Left renal pelvis (tissue), 4 donors: ENCODE measurements around the gene MXRA8. TPM values are rescaled to one million over a fixed set of nuclear protein-coding genes. Genes with fewer than 3 reads are reported as not detected.
"Not testable (repeated sequence)": the region's sequence is repeated elsewhere in the genome, so short reads cannot be mapped to it uniquely, and the experiment has no call there.

Source experiments
- DNase-seq, 4 donors: peaks; one replicate each; pipeline ENCODE4 v3.0.0-alpha.2; 2013; ENCODE audit warnings: low read depth in 4 of 4, low spot score in 3 of 4
- polyA plus RNA-seq, 4 donors: library from polyadenylated mRNA; unstranded; fragments of 120-200 nt; gene quantifications; one replicate each; pipeline ENCODE4 v1.2.1, GENCODE V29; 2013; ENCODE audit not compliant: insufficient read length in 4 of 4

MXRA8 gene, protein sequence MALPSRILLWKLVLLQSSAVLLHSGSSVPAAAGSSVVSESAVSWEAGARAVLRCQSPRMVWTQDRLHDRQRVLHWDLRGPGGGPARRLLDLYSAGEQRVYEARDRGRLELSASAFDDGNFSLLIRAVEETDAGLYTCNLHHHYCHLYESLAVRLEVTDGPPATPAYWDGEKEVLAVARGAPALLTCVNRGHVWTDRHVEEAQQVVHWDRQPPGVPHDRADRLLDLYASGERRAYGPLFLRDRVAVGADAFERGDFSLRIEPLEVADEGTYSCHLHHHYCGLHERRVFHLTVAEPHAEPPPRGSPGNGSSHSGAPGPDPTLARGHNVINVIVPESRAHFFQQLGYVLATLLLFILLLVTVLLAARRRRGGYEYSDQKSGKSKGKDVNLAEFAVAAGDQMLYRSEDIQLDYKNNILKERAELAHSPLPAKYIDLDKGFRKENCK
- polyA plus RNA-seq: 100 to 1,000 TPM; 133 to 208 (median 158) TPM

GRCh38 chr1:1358433-1359271, at the start of gene MXRA8:
TSS of gene MXRA8 (minus strand) at chr1:1358555. CDS start at chr1:1358504, 51 bp downstream.
- DNase-seq: peak in 1 of 4 donors; percentile 63

DNA sequence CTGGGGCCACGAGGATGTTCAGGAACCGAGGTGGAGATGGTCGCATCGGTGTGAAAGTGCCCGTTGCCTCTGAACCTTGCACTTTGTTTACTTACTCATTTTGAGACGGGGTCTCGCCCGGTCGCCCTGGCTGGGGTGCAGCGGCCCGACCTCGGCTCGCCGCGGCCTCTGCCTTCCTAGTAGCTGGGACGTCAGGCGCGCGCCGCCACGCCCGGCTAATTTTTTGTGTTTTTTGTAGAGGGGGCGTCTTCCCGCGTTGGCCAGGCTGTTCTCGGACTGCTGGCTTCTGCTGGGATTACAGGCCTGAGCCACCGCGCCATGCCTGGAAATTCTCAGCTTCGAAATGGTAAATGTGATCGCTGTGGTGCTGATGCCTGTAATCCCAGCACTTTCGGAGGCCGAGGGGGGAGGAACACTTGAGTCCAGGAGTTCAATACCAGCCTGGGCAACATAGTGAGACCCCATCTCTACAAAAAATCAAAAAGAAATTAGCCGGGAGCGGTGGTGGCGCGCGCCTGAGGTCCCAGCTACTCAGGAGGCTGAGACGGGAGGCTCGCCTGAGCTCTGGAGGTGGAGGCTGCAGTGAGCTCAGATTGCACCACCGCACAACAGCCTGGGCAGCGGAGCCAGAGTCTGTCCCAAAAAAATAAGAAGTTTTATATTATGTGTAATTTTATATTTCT, 49.4 kb upstream of the MXRA8 start:
- DNase-seq: no peak

- peak; percentile 80 to 90 (median 85) for DNase-seq
Observed at GRCh38 chr1:1406821-1407635, 48.7 kb upstream of the MXRA8 start, which contains the start of gene MRPL20. TSS of gene MRPL20 (minus strand) at chr1:1407293. CDS start at chr1:1407217, 76 bp downstream.

GRCh38 chr1:1406101-1406820, 47.9 kb upstream of the MXRA8 start:
- DNase-seq: no peak

DNA sequence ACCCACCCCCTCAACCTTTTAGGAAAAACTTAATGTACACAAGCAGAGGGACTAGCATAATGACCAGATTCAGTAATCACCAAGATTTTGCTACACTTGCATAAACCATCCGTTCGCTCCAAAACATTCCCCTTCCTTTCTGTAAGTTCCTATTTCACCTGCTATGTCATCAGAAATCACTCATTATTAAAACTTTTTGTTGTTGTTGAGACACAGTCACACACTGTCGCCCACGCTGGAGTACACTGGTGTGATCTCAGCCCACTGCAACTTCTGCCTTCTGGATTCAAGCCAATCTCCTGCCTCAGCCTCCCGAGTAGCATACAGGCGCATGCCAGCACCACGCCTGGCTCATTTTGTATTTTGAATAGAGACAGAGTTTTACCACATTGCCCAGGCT, 45.3 kb upstream of the MXRA8 start:
- DNase-seq: no peak

DNA sequence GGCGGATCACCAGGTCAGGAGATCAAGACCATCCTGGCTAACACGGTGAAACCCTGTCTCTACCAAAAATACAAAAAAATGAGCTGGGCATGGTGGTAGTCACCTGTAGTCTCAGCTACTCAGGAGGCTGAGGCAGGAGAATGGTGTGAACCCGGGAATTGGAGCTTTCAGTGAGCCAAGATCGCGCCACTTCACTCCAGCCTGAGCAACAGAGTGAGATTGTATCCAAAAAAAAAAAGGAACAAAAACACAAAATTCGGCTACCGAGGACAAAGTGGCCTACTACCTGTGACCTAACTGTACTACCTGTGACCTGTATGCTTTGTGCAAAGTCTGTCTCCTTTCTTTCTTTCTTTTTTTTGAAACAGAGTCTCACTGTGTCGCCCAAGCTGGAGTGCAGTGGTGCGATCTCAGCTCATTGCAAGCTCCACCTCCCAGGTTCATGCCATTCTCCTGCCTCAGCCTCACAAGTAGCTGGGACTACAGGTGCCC, 44.6 kb upstream of the MXRA8 start:
- not testable (repeated sequence) for DNase-seq

- DNase-seq: no peak
Observed at GRCh38 chr1:1402072-1402900, 43.9 kb upstream of the MXRA8 start.

- no peak for DNase-seq
Observed at GRCh38 chr1:1401457-1402010, 43.2 kb upstream of the MXRA8 start.

GRCh38 chr1:1400576-1401456, 42.5 kb upstream of the MXRA8 start:
- DNase-seq: no peak

- no peak for DNase-seq
Observed at GRCh38 chr1:1399872-1400575, 41.7 kb upstream of the MXRA8 start.

GRCh38 chr1:1399187-1399871, 41.0 kb upstream of the MXRA8 start, which contains the start of gene CCNL2:
TSS of gene CCNL2 (minus strand) at chr1:1399335. CDS start at chr1:1399306, 29 bp downstream.
- peak; percentile 93 to 96 (median 94) for DNase-seq

DNA sequence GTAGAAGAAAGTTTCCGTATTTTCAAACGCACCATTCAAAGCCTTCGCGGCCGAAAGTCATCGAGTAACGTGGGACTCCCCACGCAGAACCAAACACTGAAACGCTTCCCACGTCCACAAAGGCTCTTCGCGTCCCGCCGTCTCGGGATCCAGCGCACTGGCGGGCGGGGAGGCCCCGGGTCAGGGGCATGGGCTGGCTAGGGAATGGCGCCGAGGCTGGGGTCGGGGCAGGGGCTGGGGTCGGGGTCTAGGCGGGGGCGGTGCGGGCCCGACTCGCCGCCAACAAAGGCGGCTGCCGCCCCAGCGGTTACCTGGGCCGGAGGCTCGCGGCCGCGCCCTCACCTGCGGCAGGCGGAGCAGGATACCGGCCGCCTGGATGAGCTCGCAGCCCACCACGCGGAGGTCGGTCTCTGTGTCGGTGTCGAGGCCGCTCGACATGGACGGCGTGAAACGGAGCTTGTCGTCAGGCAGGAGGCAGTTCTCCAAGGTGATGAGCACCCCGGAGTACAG, 40.4 kb upstream of the MXRA8 start:
- no peak for DNase-seq

DNA sequence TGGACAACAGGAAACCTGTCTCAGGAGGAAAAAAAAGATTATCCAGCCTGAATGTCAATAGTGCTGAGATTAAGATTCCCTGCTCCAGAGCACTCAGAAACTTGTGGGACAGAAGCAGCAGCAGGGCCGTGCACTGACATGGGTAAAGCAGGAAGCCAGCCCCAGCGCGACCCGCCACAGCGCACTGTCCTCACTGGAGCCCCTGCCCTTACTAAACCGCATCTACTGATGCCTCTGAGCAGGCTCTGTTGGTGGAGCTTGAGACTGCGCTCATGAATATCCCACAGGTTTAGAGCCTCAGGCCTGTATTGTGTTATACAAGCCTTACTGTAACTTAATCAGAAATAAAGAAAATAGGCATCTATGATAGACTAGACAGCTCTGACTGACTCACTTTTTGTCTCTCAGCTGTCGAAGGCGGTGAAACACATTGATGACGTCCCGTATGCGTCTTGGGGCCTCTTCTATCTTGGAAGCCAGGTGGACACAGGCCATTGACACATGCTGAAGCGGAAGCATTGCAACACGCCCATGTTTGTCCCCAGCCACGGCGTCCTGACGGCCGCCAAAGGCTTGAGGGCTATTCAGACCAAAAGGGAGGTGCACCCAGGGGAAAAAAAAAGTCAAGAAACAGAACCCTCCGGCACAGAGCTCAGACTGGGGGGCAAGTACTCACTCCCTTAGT, 39.6 kb upstream of the MXRA8 start:
- DNase-seq: no peak

- DNase-seq: no peak
Observed at GRCh38 chr1:1395166-1395565, 36.8 kb upstream of the MXRA8 start.

DNA sequence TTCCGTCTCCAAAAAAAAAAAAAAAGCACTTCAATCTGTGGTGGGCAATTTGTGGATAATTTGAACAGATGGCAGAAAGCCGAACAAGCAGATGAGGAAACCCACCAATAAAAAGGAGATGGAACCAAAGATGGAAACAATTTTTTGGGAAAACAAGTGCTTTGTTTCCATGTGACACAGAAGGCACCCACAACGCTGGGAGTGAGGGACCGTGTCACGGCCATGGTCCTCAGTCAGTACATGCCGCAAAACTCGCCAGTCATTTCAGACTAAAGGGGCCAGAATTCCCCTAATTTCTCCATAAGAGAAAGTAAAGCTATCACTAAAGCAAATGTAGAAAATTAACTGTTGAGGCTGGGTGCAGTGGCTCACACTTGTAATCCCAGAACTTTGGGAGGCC, 35.8 kb upstream of the MXRA8 start:
- no peak for DNase-seq
